B cell (primary cell): ENCODE data around the gene OTX2. TPM values are rescaled to one million over a fixed set of nuclear protein-coding genes. Genes with fewer than 3 reads are reported as not detected.

Source experiments
- ATAC-seq: fragments of 200-7000 bp; cut with Tn5 transposase; one replicate; pipeline ENCODE4 v1.10.0; 2021; ENCODE audit warnings: low read depth, mild to moderate bottlenecking, moderate number of reproducible peaks, moderate library complexity
- CTCF ChIA-PET: fragments of 350-600 bp; sonication (Branson Sonifier 250); formaldehyde crosslinking; loops from one replicate; lab custom pipeline; 2021; ENCODE audit warnings: antibody characterized with exemption, inconsistent platforms; lab: Charles Lee
- POLR2A ChIA-PET: fragments of 350-600 bp; sonication (Branson Sonifier 250); formaldehyde crosslinking; loops from one replicate; lab custom pipeline; 2021; ENCODE audit warnings: antibody characterized with exemption; lab: Charles Lee
- DNase-seq: peaks from one replicate; pipeline ENCODE4 v3.0.0; 2013
- H2AFZ ChIP-seq: 2 replicates; pipeline ENCODE4 v1.6.1; 2012; ENCODE audit warnings: mild to moderate bottlenecking, low read depth, low read length; ENCODE audit not compliant: insufficient read depth, poor library complexity, severe bottlenecking
- H3K27ac ChIP-seq, 2 donors: 1 replicate in 1 of 2; 2 replicates in 1 of 2; pipeline ENCODE4 v1.5.1; 2012 to 2013; ENCODE audit warnings: low read length in 2 of 2, mild to moderate bottlenecking in 2 of 2, moderate library complexity in 1 of 2
- H3K27me3 ChIP-seq, 4 experiments: fragments of 200-600 bp in 1 of 4; sonication (generic) in 1 of 4; replicated peaks in 1 of 4; 1 replicate in 2 of 4; 2 replicates in 2 of 4; pipeline versions ENCODE4 v1.6.1 to v1.7.0; 2013 to 2016; ENCODE audit warnings: low read length in 3 of 4, mild to moderate bottlenecking in 2 of 4, mixed read lengths in 1 of 4, moderate library complexity in 1 of 4; ENCODE audit not compliant: insufficient read depth in 4 of 4, control insufficient read depth in 3 of 4; ENCODE audit errors: control extremely low read depth in 1 of 4
- H3K36me3 ChIP-seq, 2 experiments: replicated peaks in 1 of 2; 1 replicate in 1 of 2; 2 replicates in 1 of 2; pipeline versions ENCODE4 v1.6.1 to v1.7.1; 2013; ENCODE audit warnings: low read length in 1 of 2; ENCODE audit not compliant: insufficient read depth in 2 of 2, control insufficient read depth in 1 of 2; ENCODE audit errors: control extremely low read depth in 1 of 2, extremely low read depth in 1 of 2
- H3K4me1 ChIP-seq, 2 donors: fragments of 200-600 bp in 1 of 2; sonication (generic) in 1 of 2; 1 replicate in 1 of 2; 2 replicates in 1 of 2; pipeline versions ENCODE4 v1.5.1 to v1.6.1; 2013 to 2017; ENCODE audit warnings: low read length in 2 of 2; ENCODE audit not compliant: control insufficient read depth in 2 of 2, insufficient read depth in 2 of 2
- H3K4me2 ChIP-seq: replicated peaks from 2 replicates; pipeline ENCODE3; 2012; ENCODE audit warnings: mild to moderate bottlenecking, low read depth, low read length; ENCODE audit not compliant: poor library complexity, severe bottlenecking
- H3K4me3 ChIP-seq, 5 experiments: fragments of 200-600 bp in 1 of 5; sonication (generic) in 1 of 5; 1 replicate in 3 of 5; 2 replicates in 2 of 5; pipeline versions ENCODE4 v1.5.1 to v1.7.0; 2011 to 2016; ENCODE audit warnings: low read length in 4 of 5, mild to moderate bottlenecking in 4 of 5, low read depth in 2 of 5, control low read depth in 1 of 5, moderate library complexity in 1 of 5; ENCODE audit not compliant: insufficient read depth in 1 of 5; ENCODE audit errors: control extremely low read depth in 1 of 5, extremely low read depth in 1 of 5
- H3K79me2 ChIP-seq: fragments of 200-600 bp; sonication (generic); one replicate; pipeline ENCODE4 v1.6.0; 2016; ENCODE audit warnings: low read length; ENCODE audit not compliant: control insufficient read depth, insufficient read depth
- H3K9ac ChIP-seq: fragments of 200-600 bp; sonication (generic); 2 replicates; pipeline ENCODE4 v1.6.1; 2017; ENCODE audit warnings: mild to moderate bottlenecking, low read length, moderate library complexity
- H3K9me3 ChIP-seq, 3 donors: one replicate each; pipeline versions ENCODE4 v1.6.1 to v1.7.1; 2013; ENCODE audit warnings: low read length in 2 of 3; ENCODE audit not compliant: control insufficient read depth in 2 of 3, insufficient read depth in 1 of 3; ENCODE audit errors: control extremely low read depth in 1 of 3
- H4K20me1 ChIP-seq: 2 replicates; pipeline ENCODE4 v1.6.0; 2012; ENCODE audit warnings: mild to moderate bottlenecking, low read length; ENCODE audit not compliant: insufficient read depth, control insufficient read depth, poor library complexity, severe bottlenecking
- H3K27ac Mint-ChIP-seq: one replicate; pipeline ENCODE4 v1.8.0; 2021; ENCODE audit warnings: mixed read lengths
- H3K27me3 Mint-ChIP-seq: one replicate; pipeline ENCODE4 v1.8.0; 2021; ENCODE audit warnings: mixed read lengths
- H3K4me1 Mint-ChIP-seq: one replicate; pipeline ENCODE4 v1.8.0; 2021; ENCODE audit warnings: mixed read lengths
- H3K4me3 Mint-ChIP-seq: one replicate; pipeline ENCODE4 v1.8.0; 2021; ENCODE audit warnings: mixed read lengths
- H3K9me3 Mint-ChIP-seq: one replicate; pipeline ENCODE4 v1.8.0; 2022; ENCODE audit warnings: mixed read lengths; ENCODE audit not compliant: insufficient read depth
- CTCF ChIP-seq: fragments of 200-600 bp; IDR thresholded peaks from one replicate; pipeline ENCODE4 v1.8.0; 2022; ENCODE audit warnings: antibody characterized with exemption, mild to moderate bottlenecking
- EZH2 ChIP-seq: IDR thresholded peaks from 2 replicates; pipeline ENCODE4 v1.6.1; 2012; ENCODE audit warnings: borderline replicate concordance, low read depth, mild to moderate bottlenecking, moderate library complexity, low read length; ENCODE audit not compliant: insufficient read depth, poor library complexity, severe bottlenecking
- WGBS: methylation state at CpG from one replicate; pipeline ENCODE4 v1.1.5; 2013; ENCODE audit warnings: missing lambda C conversion rate; ENCODE audit not compliant: insufficient coverage; 5-methylcytosine and 5-hydroxymethylcytosine counted together
- intact Hi-C: fragments of 100-400 bp; cut with micrococcal nuclease; formaldehyde crosslinking; loops from one replicate; pipeline ENCODE4 v1.10.0; 2022
- polyA plus RNA-seq: library from polyadenylated mRNA; depleted of rRNA; stranded (reverse); fragments of >200 nt; gene quantifications from 2 replicates; pipeline ENCODE4 v1.2.3, GENCODE V29; 2012
- total RNA-seq, 2 donors: library from RNA; stranded (reverse); fragments of 120-200 nt in 1 of 2; gene quantifications; 1 replicate in 1 of 2; 2 replicates in 1 of 2; pipeline versions ENCODE4 v1.2.3 to v1.2.4, GENCODE V29; 2013 to 2022

The OTX2 gene
- total and polyA plus RNA-seq, 2 donors (not counting 1 experiment from before 2014, with no cell fraction given), result not detected

GRCh38 chr14:56806760-56807159, 3.5 kb downstream of the OTX2 start:
- Mint-ChIP-seq H3K4me1 (peaks cover 7% of the 10 kb centered on the region), H3K27me3 (peaks cover 80% of the 10 kb centered on the region), H3K4me3 (no peak overlapping the region), H3K9me3 (peaks cover 4% of the 10 kb centered on the region), H3K27ac (no peak overlapping the region)
- DNase-seq (no peak), ATAC-seq (no peak)
- H4K20me1 ChIP-seq, result no peaks in the 10 kb centered on the region
- peaks cover 3 to 15% of the 10 kb centered on the region in 2 donors for H3K4me1 ChIP-seq
- H3K9ac ChIP-seq, result no peak overlapping the region
- no peak for TF ChIP-seq EZH2
- H3K4me2 ChIP-seq, result no peak overlapping the region
- peaks cover 0 to 87% (median 73%) of the 10 kb centered on the region in 4 experiments for H3K27me3 ChIP-seq
- no peak overlapping the region for H3K4me3 ChIP-seq
- 31% methylated on average over 3 of the region's 4 CpGs for WGBS
- CTCF ChIA-PET, result no interaction called here
- no peaks in the 10 kb centered on the region for H3K36me3 ChIP-seq
- H3K79me2 ChIP-seq, result no peaks in the 10 kb centered on the region
- POLR2A ChIA-PET, result no interaction called here
- no peak overlapping the region for H2AFZ ChIP-seq
- intact Hi-C loops, result no loop called here
- no peak overlapping the region for H3K27ac ChIP-seq
- peaks cover 0 to 35% (median 1%) of the 10 kb centered on the region in 3 donors for H3K9me3 ChIP-seq

GRCh38 chr14:56805992-56806727, 4.1 kb downstream of the OTX2 start:
- peaks cover 3 to 15% of the 10 kb centered on the region in 2 donors for H3K4me1 ChIP-seq
- peaks cover 4% of the 10 kb centered on the region for H3K9me3 Mint-ChIP-seq
- no peak overlapping the region for H3K4me2 ChIP-seq
- no peak overlapping the region for H3K4me3 ChIP-seq
- H3K79me2 ChIP-seq, result no peaks in the 10 kb centered on the region
- ChIA-PET CTCF (no interaction called here), POLR2A (no interaction called here)
- H2AFZ ChIP-seq, result no peak overlapping the region
- H3K27ac Mint-ChIP-seq, result no peak overlapping the region
- peaks cover 0 to 84% (median 73%) of the 10 kb centered on the region in 4 experiments for H3K27me3 ChIP-seq
- H3K9ac ChIP-seq, result no peak overlapping the region
- ATAC-seq, result no peak
- H3K27me3 Mint-ChIP-seq, result peaks cover 83% of the 10 kb centered on the region
- TF ChIP-seq EZH2 (no peak), CTCF (no peak)
- H3K4me3 Mint-ChIP-seq, result no peak overlapping the region
- intact Hi-C loops, result no loop called here
- peaks cover 0 to 32% (median 1%) of the 10 kb centered on the region in 3 donors for H3K9me3 ChIP-seq
- no peak for DNase-seq
- H3K4me1 Mint-ChIP-seq, result peaks cover 7% of the 10 kb centered on the region
- H3K27ac ChIP-seq, result no peak overlapping the region
- WGBS, result 22% methylated on average over 2 of the region's 9 CpGs
- no peaks in the 10 kb centered on the region for H3K36me3 ChIP-seq
- no peaks in the 10 kb centered on the region for H4K20me1 ChIP-seq
